Transverse colon (tissue), 4 donors: ENCODE results near the gene POM121L2. TPM values are rescaled to one million over a fixed set of nuclear protein-coding genes. Genes with fewer than 3 reads are reported as not detected.

Source experiments
- DNase-seq: peaks from one replicate; pipeline ENCODE4 v3.0.0-alpha.2; 2019
- H3K27ac ChIP-seq, 4 donors: fragments of 200-600 bp; sonication (generic); 2 replicates each; pipeline ENCODE4 v1.5.1; 2016 to 2018; ENCODE audit warnings: inconsistent platforms in 4 of 4
- H3K27me3 ChIP-seq: fragments of 200-600 bp; sonication (generic); 2 replicates; pipeline ENCODE4 v1.5.1; 2017; ENCODE audit warnings: inconsistent platforms
- H3K36me3 ChIP-seq, 4 donors: fragments of 200-600 bp; sonication (generic); 2 replicates each; pipeline ENCODE4 v1.5.1; 2017 to 2019; ENCODE audit warnings: inconsistent platforms in 4 of 4
- H3K4me1 ChIP-seq, 4 donors: fragments of 200-600 bp; sonication (generic); 2 replicates each; pipeline ENCODE4 v1.5.1; 2017 to 2020; ENCODE audit warnings: inconsistent platforms in 4 of 4
- H3K4me3 ChIP-seq, 4 donors: fragments of 200-600 bp; sonication (generic); 1 replicate in 1 of 4; 2 replicates in 3 of 4; pipeline versions ENCODE4 v1.5.1 to v1.6.1; 2017 to 2019; ENCODE audit warnings: inconsistent platforms in 4 of 4
- H3K9me3 ChIP-seq, 2 donors: fragments of 200-600 bp; sonication (generic); 2 replicates each; pipeline ENCODE4 v1.5.1; 2017 to 2019; ENCODE audit warnings: inconsistent platforms in 2 of 2
- EP300 ChIP-seq: sonication (generic); formaldehyde crosslinking; IDR thresholded peaks from one replicate; pipeline ENCODE4 v1.6.1; 2017; ENCODE audit warnings: antibody characterized with exemption, low read depth
- POLR2A ChIP-seq: fragments of 450-650 bp; IDR thresholded peaks from one replicate; pipeline ENCODE4 v1.6.1; 2016; ENCODE audit warnings: antibody characterized with exemption, mild to moderate bottlenecking, moderate library complexity
- POLR2AphosphoS5 ChIP-seq, 3 donors: sonication (generic); formaldehyde crosslinking; IDR thresholded peaks; one replicate each; pipeline ENCODE4 v1.6.1; 2016; ENCODE audit warnings: antibody characterized with exemption in 3 of 3
- WGBS, 2 donors: methylation state at CpG; one replicate each; pipeline ENCODE4 v1.1.5; 2018; ENCODE audit warnings: low coverage in 1 of 2; 5-methylcytosine and 5-hydroxymethylcytosine counted together
- in situ Hi-C, 4 donors: fragments of 200-750 bp; cut with MboI; loops; one replicate each; pipeline versions ENCODE4 v1.15.0 to v1.15.1; 2017; ENCODE audit warnings: low sequenced_read_pairs in 3 of 4, low pct_ligation_motif_present in 1 of 4, low pct_unique_long_range_greater_than_20kb in 1 of 4
- intact Hi-C: fragments of 100-400 bp; cut with DNase I; formaldehyde crosslinking; loops from one replicate; pipeline ENCODE4 v1.15.1; 2023; ENCODE audit warnings: low total_unique reads
- total RNA-seq, 4 donors: library from RNA; depleted of rRNA; stranded (reverse); fragments of >200 nt; gene quantifications; one replicate each; pipeline ENCODE4 v1.1.0, GENCODE V29; 2016
- TF ChIP-seq, protein P1 (sequence below), 5 experiments: fragments of 200-600 bp in 3 of 5; fragments of 450-650 bp in 2 of 5; sonication (generic) in 3 of 5; IDR thresholded peaks; 1 replicate in 2 of 5; 2 replicates in 3 of 5; pipeline ENCODE4 v1.5.1; 2016 to 2017; ENCODE audit warnings: antibody characterized with exemption in 5 of 5, inconsistent platforms in 3 of 5, mild to moderate bottlenecking in 2 of 5, moderate library complexity in 1 of 5

Gene POM121L2
- total RNA-seq, 4 donors from 2014 or later: not detected

DNA sequence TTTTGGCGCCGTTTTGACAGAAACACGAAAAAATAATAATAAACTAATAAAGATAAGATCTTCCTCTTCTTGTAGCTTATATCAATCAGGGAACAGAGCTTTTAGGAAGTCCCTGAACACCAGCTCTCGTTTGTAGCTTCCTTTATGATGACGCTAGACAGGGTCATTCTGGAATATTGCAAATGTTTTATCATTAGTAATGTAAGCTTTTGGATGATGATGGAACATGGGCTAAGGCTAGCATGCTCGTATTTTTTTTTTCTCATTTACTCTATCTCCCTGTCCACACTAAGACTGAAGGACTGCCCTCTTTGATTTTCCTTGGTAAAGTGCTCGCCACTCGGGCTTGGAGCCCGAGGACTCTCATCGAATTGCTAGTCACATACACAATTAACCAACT lies 22.1 kb upstream of the POM121L2 start:
- no peaks in the 10 kb centered on the region for H3K36me3 ChIP-seq
- in situ Hi-C loops: no loop called here
- 73% methylated on average over 10 of the region's 10 CpGs for WGBS, 2 donors
- H3K4me3 ChIP-seq: no peak overlapping the region
- H3K4me1 ChIP-seq: no peaks in the 10 kb centered on the region
- intact Hi-C loops: no loop called here
- H3K27ac ChIP-seq: no peak overlapping the region
- TF ChIP-seq POLR2A: no peak
- no peak for TF ChIP-seq POLR2AphosphoS5 (IDR thresholded peaks at IDR 0.05)
- TF ChIP-seq, protein P1, sequence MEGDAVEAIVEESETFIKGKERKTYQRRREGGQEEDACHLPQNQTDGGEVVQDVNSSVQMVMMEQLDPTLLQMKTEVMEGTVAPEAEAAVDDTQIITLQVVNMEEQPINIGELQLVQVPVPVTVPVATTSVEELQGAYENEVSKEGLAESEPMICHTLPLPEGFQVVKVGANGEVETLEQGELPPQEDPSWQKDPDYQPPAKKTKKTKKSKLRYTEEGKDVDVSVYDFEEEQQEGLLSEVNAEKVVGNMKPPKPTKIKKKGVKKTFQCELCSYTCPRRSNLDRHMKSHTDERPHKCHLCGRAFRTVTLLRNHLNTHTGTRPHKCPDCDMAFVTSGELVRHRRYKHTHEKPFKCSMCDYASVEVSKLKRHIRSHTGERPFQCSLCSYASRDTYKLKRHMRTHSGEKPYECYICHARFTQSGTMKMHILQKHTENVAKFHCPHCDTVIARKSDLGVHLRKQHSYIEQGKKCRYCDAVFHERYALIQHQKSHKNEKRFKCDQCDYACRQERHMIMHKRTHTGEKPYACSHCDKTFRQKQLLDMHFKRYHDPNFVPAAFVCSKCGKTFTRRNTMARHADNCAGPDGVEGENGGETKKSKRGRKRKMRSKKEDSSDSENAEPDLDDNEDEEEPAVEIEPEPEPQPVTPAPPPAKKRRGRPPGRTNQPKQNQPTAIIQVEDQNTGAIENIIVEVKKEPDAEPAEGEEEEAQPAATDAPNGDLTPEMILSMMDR (IDR thresholded peaks at IDR 0.05): no peak
- TF ChIP-seq EP300: no peak
- H3K27me3 ChIP-seq: peaks cover 53% of the 10 kb centered on the region
- no peaks in the 10 kb centered on the region for H3K9me3 ChIP-seq
- DNase-seq: no peak

DNA sequence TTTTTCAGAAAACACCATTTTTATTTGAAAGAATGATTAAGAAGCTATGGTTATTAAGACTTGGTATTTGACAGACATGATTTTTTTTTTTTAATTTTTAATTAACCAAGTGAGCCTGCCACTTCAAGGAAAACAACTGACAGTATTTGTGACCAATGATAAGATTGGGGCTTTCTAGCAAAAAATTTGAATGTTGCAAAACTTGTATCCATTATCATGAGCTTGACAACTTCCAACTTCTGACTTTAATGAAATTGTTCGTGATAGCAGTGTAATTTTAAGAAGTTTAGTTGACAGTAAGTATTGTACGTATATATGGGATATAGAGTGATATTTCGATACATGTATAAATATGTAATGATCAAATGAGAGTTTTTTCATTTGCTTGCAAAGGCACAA lies 21.6 kb upstream of the POM121L2 start:
- intact Hi-C loops (no loop called here), in situ Hi-C loops (no loop called here)
- H3K27ac ChIP-seq: no peak overlapping the region
- no peak for DNase-seq
- no peak overlapping the region for H3K4me3 ChIP-seq
- no peaks in the 10 kb centered on the region for H3K36me3 ChIP-seq
- WGBS, 2 donors: 75 to 78% methylated on average over 3 of the region's 3 CpGs
- peaks cover 58% of the 10 kb centered on the region for H3K27me3 ChIP-seq
- TF ChIP-seq POLR2AphosphoS5 (IDR thresholded peaks at IDR 0.05): no peak
- TF ChIP-seq POLR2A: no peak
- TF ChIP-seq EP300: no peak
- TF ChIP-seq, protein P1 (IDR thresholded peaks at IDR 0.05): no peak
- H3K9me3 ChIP-seq: no peaks in the 10 kb centered on the region
- H3K4me1 ChIP-seq: no peaks in the 10 kb centered on the region

DNA sequence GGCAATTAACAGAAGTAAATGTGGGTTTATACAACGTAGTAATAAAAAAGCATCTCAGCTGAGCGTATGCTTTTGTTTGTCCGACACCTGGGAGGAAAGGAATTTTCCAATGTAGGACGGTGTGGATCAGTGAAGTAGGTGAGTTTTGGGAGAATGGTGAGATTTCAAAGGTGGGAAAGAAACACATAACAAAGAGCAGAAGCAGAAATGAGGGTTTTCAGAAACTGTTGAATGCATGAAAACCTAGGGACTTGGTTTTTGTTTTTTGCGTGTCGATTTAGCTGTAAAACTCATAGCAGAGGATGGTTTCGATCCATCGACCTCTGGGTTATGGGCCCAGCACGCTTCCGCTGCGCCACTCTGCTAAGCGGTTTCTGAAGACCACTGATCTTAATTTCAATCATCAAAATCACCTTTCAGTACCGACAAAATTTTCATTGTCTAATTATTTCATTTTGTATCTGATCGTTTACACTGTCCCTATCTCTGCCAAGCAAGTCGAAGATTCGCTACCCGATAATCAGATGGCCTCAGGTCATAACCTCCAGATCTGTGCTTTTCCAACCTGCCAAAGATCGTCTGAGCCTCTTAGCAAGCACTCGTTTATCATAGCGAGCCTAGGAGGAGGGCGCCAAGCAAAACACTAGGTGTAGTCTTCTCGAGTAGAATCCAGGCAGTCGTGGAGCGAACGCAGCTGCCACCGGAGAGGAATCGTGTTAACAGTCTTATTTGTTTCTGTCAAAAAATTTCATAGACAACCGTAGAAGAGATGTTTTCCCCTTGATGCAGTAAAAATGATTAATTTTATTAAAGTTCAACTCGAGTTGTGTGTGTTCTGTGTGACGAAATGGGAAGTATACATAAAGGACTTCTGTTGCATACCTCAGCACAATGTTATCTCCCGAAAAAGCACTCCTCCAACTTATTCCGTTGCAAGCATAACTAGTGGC lies 20.9 kb upstream of the POM121L2 start:
- Histone ChIP-seq H3K9me3 (no peaks in the 10 kb centered on the region), H3K4me1 (no peaks in the 10 kb centered on the region), H3K27me3 (peaks cover 63% of the 10 kb centered on the region), H3K4me3 (no peak overlapping the region), H3K36me3 (no peaks in the 10 kb centered on the region), H3K27ac (no peak overlapping the region)
- DNase-seq: no peak
- intact Hi-C loops (no loop called here), in situ Hi-C loops (no loop called here)
- 16 to 24% methylated on average over 9 to 32 of the region's 32 CpGs for WGBS, 2 donors
- TF ChIP-seq, protein P1 (IDR thresholded peaks at IDR 0.05): no peak
- TF ChIP-seq POLR2AphosphoS5 (IDR thresholded peaks at IDR 0.05) (no peak), EP300 (no peak), POLR2A (no peak)

DNA sequence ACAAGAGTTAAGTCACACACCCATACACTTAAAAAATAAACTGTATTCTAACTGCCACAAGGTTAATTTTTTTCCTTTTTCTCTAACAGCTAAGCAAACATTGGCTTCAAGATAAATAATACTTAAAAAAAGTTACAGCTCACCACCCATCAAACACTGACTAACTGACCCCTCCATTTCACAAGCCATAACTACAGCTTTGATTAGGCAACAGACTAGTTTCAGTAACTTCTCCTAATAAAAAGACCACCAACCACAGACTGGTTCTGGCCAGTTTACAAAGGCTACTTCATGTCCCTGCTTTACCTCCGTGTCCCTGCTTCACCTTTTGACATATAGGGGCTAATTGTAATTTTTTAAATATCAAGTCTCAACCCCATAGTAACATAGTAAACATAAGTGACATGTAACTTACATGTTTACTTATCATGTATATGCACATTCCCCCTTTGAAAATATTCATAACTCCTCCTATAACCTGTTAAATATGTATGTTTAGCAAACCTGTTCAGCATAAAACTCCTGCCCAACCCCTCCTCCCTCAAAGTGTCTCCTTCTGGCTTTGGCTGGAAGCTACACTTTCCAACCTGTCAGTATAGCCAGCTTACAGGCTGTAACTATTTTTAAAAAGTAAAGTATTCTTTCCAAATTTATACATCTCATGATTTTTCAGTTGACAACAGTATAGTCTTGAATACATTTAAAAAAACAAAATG lies 15.1 kb upstream of the POM121L2 start:
- Histone ChIP-seq H3K27me3 (peaks cover 56% of the 10 kb centered on the region), H3K27ac (no peak overlapping the region), H3K4me3 (no peak overlapping the region), H3K36me3 (no peaks in the 10 kb centered on the region), H3K9me3 (no peaks in the 10 kb centered on the region), H3K4me1 (no peaks in the 10 kb centered on the region)
- no peak for TF ChIP-seq POLR2AphosphoS5 (IDR thresholded peaks at IDR 0.05)
- no peak for TF ChIP-seq POLR2A
- no peak for TF ChIP-seq EP300
- TF ChIP-seq, protein P1 (IDR thresholded peaks at IDR 0.05): no peak
- in situ Hi-C loops: no loop called here
- WGBS, 2 donors: 21 to 57% methylated on average over 1 of the region's 1 CpG
- intact Hi-C loops: no loop called here
- DNase-seq: no peak
